GM23248 (cell line): ENCODE results near the gene MAN1A1.

Experiments
- EZH2 ChIP-seq: fragments of 200-600 bp; sonication (generic); IDR thresholded peaks from 2 replicates; pipeline ENCODE4 v1.6.1; 2018; ENCODE audit warnings: antibody characterized with exemption, mild to moderate bottlenecking; ENCODE audit not compliant: insufficient read depth, poor library complexity, severe bottlenecking
- EZH2phosphoT487 ChIP-seq: fragments of 200-600 bp; sonication (generic); IDR thresholded peaks from 2 replicates; pipeline ENCODE4 v1.6.1; 2018; ENCODE audit warnings: antibody characterized with exemption, moderate library complexity, mild to moderate bottlenecking, low read depth; ENCODE audit not compliant: insufficient read depth

- TF ChIP-seq EZH2phosphoT487 (no peak), EZH2 (no peak)
Measured at GRCh38 chr6:119173249-119174084, 176.1 kb downstream of the MAN1A1 start.
